Measurements from ENCODE around the gene OR9A2.
"Not testable (repeated sequence)": the region's sequence is repeated elsewhere in the genome, so short reads cannot be mapped to it uniquely, and the experiment has no call there.

Gene OR9A2

DNA sequence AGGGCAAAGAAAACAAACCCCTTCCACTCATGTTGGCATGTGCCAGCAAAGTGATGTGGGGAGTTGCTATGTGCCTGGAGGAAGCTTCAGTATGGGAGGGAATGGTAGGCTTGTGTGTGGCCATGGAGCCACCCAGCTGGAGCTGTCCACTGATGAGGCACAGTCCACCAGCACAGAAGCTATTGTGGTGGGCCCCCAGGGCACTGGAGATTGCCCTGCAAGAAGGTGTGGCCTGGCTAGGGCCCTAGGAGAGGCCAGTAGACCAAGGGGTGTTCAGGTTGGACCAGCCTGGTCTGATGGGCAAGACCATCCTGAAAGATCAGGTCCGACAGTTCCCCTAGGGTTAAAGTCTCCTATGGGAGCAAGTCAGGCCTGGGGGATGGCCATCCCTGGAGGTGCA lies 42.6 kb downstream of the OR9A2 start:
- H3K4me3 ChIP-seq (ENCODE audit: low read depth, low read length): no peak overlapping the region
- DNase-seq (ENCODE audit: low read depth): no peak
- TF ChIP-seq, protein P1, sequence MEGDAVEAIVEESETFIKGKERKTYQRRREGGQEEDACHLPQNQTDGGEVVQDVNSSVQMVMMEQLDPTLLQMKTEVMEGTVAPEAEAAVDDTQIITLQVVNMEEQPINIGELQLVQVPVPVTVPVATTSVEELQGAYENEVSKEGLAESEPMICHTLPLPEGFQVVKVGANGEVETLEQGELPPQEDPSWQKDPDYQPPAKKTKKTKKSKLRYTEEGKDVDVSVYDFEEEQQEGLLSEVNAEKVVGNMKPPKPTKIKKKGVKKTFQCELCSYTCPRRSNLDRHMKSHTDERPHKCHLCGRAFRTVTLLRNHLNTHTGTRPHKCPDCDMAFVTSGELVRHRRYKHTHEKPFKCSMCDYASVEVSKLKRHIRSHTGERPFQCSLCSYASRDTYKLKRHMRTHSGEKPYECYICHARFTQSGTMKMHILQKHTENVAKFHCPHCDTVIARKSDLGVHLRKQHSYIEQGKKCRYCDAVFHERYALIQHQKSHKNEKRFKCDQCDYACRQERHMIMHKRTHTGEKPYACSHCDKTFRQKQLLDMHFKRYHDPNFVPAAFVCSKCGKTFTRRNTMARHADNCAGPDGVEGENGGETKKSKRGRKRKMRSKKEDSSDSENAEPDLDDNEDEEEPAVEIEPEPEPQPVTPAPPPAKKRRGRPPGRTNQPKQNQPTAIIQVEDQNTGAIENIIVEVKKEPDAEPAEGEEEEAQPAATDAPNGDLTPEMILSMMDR (IDR thresholded peaks at IDR 0.05; ENCODE audit: low read depth, low read length, missing control alignments): no peak

DNA sequence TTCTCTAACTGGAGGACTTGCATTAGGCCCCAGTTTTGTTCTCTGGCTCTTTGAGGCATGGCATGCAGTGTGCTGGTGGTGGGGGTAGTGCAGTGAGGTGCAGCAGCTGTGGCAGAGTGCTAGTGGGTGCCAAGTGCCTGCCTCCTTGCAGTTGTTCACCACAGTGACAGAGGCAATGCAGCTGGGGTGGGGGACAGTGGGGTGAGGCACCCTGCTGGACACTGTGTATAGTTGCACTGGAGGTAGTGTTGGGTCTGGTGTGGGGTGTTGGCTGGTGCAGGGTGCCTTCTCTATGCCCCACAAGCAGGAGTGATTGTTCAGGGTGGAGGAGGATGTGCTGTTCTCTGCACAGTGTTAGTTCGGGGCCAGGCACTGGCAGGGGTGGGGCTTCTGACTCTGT lies 43.1 kb downstream of the OR9A2 start:
- no peak overlapping the region for H3K4me3 ChIP-seq (ENCODE audit: low read depth, low read length)
- TF ChIP-seq, protein P1 (IDR thresholded peaks at IDR 0.05; ENCODE audit: low read depth, low read length, missing control alignments): no peak
- no peak for DNase-seq (ENCODE audit: low read depth)

DNA sequence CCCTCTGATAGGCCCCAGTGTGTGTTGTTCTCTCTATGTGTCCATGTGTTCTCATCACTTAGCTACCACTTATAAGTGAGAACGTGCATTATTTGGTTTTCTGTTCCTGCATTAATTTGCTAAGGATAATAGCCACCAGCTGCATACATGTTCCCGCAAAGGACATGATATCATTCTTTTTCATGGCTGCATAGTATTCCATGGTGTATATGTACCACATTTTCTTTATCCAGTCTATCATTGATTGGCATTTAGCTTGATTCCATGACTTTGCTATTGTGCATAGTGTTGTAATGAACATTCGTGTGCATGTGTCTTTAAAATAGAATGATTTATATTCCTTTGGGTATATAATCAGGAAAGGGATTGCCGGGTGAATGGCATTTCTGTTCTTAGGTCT lies 48.5 kb downstream of the OR9A2 start:
- not testable (repeated sequence) for H3K4me3 ChIP-seq (ENCODE audit: low read depth, low read length)

More for the DNA sequence above, 48.5 kb downstream of the OR9A2 start:
- DNase-seq (ENCODE audit: low read depth): not testable (repeated sequence)
